ENCODE data around the gene RYR2. TPM values are rescaled to one million over a fixed set of nuclear protein-coding genes. Genes with fewer than 3 reads are reported as not detected.

The RYR2 gene
- total RNA-seq, 3 donors from 2014 or later = 0.35 to 5.9 (median 0.94) TPM

GRCh38 chr1:237186675-237187074 is 144.7 kb downstream of the RYR2 start:
- DNase-seq = no peak
- Histone ChIP-seq H3K36me3 (ENCODE audit: low read depth) (no peaks in the 10 kb centered on the region), H3K9me3 (no peaks in the 10 kb centered on the region), H3K4me3 (no peak overlapping the region), H3K4me1 (ENCODE audit: low read depth) (no peaks in the 10 kb centered on the region)
- intact Hi-C loops (cut with DNase I, micrococcal nuclease) = no loop called here
- no peak for TF ChIP-seq CTCF (IDR thresholded peaks at IDR 0.05)
- ATAC-seq = no peak

GRCh38 chr1:237187842-237188241 is 145.9 kb downstream of the RYR2 start:
- ATAC-seq = no peak
- DNase-seq = no peak
- TF ChIP-seq CTCF (IDR thresholded peaks at IDR 0.05) = no peak
- Histone ChIP-seq H3K4me3 (no peak overlapping the region), H3K4me1 (ENCODE audit: low read depth) (no peaks in the 10 kb centered on the region), H3K36me3 (ENCODE audit: low read depth) (no peaks in the 10 kb centered on the region), H3K9me3 (no peaks in the 10 kb centered on the region)
- intact Hi-C loops (cut with DNase I, micrococcal nuclease) = no loop called here

GRCh38 chr1:237191403-237191802 is 149.4 kb downstream of the RYR2 start:
- TF ChIP-seq CTCF (IDR thresholded peaks at IDR 0.05) = no peak
- H3K9me3 ChIP-seq = no peaks in the 10 kb centered on the region
- no peak for ATAC-seq

GRCh38 chr1:237197470-237198425 is 155.8 kb downstream of the RYR2 start:
- Histone ChIP-seq H3K4me3 (no peak overlapping the region), H3K4me1 (ENCODE audit: low read depth) (no peaks in the 10 kb centered on the region), H3K36me3 (ENCODE audit: low read depth) (no peaks in the 10 kb centered on the region), H3K9me3 (no peaks in the 10 kb centered on the region)
- DNase-seq = no peak
- ATAC-seq = peak; percentile 92
- intact Hi-C loops (cut with DNase I, micrococcal nuclease) = no loop called here
- TF ChIP-seq CTCF (IDR thresholded peaks at IDR 0.05) = no peak

More at GRCh38 chr1:237191403-237191802, 149.4 kb downstream of the RYR2 start:
- Histone ChIP-seq H3K4me3 (no peak overlapping the region), H3K36me3 (ENCODE audit: low read depth) (no peaks in the 10 kb centered on the region), H3K4me1 (ENCODE audit: low read depth) (no peaks in the 10 kb centered on the region)
- DNase-seq = no peak
- intact Hi-C loops (cut with DNase I, micrococcal nuclease) = no loop called here

GRCh38 chr1:237199026-237199425 is 157.0 kb downstream of the RYR2 start:
- ATAC-seq = no peak
- intact Hi-C loops (cut with DNase I, micrococcal nuclease) = no loop called here
- no peaks in the 10 kb centered on the region for H3K9me3 ChIP-seq
- no peak overlapping the region for H3K4me3 ChIP-seq
- H3K4me1 ChIP-seq (ENCODE audit: low read depth) = no peaks in the 10 kb centered on the region
- H3K36me3 ChIP-seq (ENCODE audit: low read depth) = no peaks in the 10 kb centered on the region
- no peak for TF ChIP-seq CTCF (IDR thresholded peaks at IDR 0.05)
- no peak for DNase-seq
